Measurements from ENCODE around the gene SYNE1.

SYNE1 gene

DNA sequence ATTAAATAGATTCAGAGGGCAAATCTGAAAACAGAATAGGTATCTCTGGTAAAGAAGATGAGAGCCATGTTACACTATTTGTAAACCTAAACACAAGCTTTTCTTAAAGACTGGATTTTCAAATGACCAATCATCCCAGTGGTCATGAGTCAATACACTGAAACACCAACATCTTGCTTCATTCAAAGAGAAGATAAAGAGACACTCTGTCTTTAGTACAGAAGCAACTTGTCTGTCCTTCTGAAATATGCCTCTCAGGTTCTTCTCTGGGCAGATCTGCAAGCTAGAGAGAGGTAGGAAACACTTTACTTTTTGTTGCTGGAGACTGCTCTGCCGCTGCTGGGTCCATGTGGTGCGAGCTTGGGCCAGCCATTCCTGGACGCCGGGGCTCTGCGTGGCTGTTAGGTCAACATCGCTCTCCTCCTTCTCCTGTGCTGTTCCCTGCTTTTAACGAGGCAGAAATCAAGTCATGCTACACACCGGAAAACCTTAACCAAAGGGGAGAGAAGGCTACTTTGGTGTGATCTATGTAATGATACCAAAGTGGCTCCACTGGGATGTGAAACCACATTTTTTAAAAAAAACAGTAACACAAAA lies 368.2 kb downstream of the SYNE1 start:
- no peak for DNase-seq

DNA sequence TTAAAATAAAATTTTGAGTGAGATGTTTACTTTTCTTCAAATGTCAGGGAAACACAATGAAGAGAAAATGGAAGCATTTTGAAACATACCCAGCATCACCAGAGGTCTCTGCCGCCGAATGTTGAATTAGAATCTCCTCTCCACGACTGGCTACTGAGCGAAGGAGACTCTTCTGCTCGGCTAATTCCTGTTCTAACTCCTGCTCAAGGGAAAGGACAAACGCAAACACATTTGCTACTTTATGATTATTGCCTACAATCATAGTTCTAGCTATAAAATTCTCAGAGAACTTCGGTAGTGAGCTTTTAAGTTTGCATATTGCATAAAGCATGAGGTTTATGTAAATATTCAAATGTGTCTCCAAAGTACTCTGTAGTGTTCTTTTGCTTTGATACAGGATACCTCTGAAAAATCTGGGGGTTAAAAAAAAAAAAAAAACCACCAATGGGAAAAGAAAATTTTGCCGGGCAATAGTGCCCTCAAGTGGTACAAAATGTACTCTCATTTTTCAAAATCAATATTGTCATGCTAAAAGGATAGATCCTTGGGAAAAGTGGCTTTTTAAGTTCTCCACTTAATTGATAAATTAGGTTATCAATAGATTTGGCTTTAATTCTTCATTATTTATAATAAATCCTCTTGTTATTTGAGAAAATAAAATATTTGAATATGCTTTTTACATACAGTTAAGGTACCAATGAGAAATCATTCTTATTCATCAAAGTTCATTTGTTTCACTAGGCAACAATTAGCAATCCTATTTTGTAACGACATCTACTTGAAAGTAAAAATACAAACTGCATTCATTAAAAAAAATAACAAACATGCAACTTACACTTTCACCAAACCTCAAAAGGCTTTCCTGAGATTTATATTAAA lies 369.0 kb downstream of the SYNE1 start:
- no peak for DNase-seq

DNA sequence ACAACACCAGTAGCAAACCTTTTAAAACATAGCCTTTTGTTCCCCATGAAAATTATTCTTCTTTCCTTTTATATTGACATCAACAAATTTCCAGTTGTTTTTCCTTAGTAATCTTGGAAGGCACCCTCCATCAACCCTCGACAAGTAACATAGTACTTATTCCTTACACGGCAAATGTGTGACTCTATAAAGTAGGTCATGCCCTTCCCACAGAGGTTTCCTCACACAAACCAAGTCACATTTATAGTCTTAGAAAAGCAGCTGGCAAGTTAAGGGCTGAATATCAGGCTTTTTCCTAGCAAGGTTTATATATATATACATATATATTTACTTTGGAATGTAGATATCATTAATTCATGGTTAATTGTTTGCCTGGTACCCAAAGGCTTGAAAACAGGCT lies 371.5 kb downstream of the SYNE1 start:
- no peak for DNase-seq

DNA sequence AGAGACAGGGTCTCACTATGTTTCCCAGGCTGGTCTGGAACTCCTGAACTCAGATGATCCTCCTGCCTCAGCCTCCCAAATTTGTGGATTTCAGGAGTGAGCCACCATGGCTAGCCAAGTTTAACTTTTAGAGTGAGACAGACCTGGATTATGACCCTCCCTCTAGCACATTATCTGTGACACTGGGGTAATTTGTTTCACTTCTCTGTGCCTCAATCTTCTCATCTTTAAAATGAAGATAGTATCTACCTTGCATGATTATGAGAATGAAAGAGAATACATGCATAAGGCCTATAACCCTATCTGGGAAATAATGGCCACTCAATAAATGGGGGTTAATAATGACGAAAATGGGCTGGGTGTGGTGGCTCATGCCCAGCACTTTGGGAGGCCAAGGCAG lies 373.6 kb downstream of the SYNE1 start:
- no peak for DNase-seq

GRCh38 chr6:152261179-152261578 lies 376.0 kb downstream of the SYNE1 start:
- peak; percentile 25 for DNase-seq

DNA sequence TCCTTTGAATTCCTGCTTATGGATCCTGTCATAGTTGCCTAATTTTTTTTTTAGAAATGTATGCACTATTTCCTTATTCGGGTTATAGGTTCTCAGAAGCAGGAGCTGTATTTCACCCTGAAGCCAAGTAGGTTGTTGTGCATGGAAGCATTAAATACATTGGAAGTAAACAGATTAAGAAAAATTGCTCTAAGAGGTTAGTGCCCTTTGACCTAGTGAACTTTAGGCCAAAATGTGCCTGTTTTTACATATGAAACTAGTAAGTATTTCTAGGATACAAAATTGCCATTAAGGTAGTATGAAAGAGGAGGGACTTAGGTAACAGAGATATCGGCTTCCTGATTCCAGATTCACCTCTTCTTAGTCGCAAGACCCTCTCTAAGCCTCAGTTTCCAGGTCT lies 377.9 kb downstream of the SYNE1 start:
- no peak for DNase-seq

- no peak for DNase-seq
Observed at GRCh38 chr6:152257581-152257980, 379.6 kb downstream of the SYNE1 start.

DNA sequence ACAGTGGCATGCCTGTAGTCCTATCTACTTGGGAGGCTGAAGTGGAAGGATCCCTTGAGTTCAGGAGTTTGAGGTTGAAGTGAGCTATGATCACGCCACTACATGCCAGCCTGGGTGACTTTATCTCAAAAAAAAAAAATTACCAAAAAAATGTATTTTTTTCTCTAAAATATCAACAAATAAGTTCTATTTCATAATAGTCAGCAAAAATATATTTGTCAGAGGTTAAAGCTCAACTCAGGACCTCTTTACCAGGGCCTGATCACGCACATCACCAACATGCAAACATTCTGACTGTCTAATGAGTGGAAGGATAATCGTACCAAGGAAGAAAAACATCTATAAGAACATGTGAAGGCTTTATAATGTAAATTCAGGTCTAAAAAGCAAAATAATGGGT lies 387.0 kb downstream of the SYNE1 start:
- DNase-seq = no peak

DNA sequence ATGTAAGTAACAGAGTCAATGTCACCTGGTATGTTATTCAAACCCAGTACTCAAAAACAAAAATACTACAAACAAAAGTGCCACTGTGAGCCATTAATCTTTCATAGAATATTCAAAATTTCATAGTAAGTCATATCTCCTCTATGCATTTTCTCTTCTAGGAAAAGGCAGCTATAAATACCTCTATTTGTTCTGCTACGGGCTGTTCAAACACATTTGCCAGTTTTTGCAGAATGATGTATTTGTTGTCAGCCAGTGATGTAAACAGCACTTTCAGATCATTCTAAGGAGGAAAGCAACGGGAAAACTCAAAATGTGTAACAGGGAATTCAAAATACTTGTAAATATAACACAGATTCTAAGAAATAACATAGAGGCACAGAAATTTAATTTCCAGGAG lies 388.2 kb downstream of the SYNE1 start:
- DNase-seq = no peak

DNA sequence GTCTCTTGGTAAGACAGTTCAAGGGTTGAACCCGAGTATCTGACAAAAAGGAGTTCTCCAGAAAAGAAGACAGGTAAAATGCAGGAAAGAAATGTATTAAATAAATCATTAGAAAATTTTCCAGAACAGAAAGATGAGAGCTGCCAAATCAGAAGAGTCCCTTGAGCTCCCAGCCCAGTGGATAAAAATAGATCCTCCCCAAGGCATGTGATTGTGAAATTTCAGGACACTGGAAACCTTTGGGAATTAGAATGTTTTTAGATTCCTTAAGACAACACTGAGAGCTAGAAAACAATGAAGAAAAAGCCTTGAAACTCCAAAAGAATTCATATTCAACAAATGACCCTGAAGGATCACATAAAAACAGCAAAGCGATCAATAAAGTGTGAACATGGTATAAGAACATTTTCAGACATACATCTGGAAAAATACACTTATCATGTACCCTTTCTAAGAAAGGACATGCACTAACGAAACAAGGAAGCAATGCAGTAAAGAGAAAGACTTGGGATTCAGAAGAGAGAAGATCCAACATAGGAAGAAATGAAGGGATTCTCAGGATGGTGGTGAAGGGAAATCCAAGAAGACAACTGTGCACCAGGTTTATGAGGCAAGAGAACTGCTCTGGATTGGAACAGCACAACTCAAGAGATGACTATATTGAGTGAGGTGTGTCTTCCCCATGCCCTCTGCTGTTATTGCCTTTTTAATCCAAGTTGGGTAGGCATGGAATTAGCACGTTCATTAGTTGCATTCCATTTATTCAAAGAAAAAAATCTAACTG lies 390.4 kb downstream of the SYNE1 start:
- DNase-seq = no peak

- DNase-seq = no peak
Observed at GRCh38 chr6:152244998-152245630, 392.0 kb downstream of the SYNE1 start.

DNA sequence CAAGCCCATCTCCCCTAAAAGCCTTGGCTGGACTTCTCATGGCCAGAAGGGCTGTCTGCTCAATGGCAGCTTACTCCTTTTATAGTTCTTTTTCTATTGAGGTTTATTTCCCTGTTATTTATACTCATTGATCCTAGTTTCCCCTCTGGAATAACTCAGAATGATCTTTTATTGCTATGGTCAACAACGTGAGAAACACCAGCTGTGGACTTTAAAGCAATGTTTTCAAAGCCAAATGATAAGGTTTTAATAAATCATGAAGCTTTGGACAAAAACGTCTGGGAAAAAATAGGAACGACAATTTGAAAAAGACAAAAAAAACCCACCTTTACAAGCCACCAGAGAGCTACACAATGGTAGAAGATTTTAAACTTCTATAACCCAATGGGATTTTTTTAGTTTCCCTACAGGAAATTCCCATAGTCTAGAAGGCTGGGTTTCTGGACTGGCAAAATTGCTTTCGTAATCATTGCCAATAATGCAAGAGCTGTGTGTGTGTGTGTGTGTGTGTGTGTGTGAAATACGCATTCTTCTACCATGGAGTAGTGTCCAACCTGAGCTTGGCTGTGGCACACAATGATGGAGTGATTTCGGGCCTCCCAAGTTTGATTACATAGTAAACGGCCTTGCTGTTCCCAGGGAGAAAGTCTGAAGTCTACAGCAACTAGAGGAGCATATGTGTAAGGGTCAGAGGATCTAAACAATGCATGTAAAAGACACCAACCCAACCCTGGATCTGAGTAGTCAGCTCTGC lies 396.0 kb downstream of the SYNE1 start:
- no peak for DNase-seq

DNA sequence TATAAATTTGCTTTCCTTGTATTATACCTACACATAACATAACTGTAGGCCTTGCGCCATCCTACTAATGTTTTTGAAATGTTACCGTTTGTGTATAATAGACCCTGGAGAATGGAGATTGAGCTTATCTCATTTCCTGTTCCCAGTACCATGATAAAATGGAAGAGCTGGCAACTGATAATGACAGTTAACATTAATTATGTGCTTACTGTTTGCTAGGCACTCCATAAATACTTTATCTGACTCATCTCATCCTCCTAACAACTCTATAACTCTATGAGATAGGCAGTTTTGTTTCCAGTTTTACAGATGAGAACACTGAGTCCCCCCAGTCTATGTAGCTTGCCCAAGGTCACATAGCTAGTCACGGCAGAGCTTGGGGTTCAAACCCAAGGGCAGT lies 396.7 kb downstream of the SYNE1 start:
- DNase-seq = no peak

DNA sequence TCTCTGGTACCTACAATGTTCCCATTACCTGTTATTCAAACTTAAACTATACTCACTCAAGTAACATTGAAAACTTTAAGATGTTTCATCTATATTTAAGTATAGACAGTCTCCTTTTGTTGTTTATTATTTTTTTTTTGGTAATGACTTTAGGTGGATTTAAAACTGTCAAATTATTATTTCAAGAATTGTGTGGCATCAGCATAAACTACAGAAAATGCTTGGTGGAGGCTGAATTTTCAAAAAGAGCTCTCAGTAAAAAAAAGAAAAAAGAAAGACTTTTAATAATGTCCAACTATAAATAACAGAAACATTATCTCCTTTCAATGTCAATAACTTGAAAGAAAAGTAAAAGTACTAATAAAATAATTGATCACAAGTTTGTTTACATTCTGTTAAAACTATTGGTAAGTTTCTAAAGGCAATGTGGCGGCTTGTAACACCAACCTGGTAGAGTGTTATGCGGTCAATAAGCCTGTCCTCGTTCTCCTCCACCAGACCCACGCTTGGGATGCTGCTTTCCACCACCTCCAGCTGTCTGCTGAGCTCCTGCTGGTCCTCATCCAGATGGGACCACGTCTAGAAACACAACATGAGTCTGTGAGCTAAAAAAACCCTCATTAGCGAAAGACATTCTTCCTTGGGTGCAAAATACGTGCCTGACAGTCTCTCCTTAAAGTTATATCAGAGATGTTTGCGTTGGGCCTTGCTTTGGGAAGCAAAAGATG lies 400.6 kb downstream of the SYNE1 start:
- no peak for DNase-seq

- DNase-seq = no peak
Observed at GRCh38 chr6:152233547-152234320, 403.4 kb downstream of the SYNE1 start.

- peak; percentile 34 for DNase-seq
Observed at GRCh38 chr6:152232501-152233151, 404.5 kb downstream of the SYNE1 start.

DNA sequence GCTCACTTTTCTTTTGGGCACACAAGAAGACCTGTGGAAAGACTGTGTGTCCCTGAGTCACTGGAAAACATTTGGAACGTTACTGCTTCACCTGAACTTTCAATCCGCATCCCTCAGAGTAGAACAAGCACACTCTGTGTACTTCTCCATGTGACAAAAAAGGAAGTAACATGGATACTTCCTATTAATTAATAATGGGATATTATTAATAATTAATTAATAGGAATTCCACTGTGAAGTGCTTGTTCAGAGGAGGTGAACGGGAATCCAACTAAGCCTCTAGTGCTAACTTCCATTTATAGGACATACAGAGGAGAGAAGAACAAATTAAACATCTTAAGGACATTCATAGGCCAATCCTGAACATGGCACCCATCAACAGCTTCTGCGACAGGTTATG lies 407.8 kb downstream of the SYNE1 start:
- no peak for DNase-seq

DNA sequence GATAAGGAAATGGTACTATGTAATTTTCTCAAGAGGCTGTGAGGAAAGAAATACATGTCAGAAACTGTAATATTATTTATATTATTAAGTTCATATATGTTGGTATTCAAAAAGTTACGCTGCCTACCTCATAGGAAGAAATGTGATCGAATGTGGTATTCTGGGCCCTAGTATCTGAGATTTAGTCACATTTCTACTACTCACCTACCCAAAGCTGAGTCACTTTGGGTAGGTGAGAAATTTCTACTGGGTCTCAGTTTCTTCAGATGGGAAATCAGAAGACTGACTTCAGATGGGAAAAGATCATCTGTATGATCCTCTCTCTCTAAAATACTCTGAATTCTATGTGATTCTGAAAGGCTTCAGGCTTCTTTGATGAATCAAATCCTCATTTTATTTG lies 411.0 kb downstream of the SYNE1 start:
- DNase-seq = no peak

GRCh38 chr6:152225241-152225934 lies 411.8 kb downstream of the SYNE1 start:
- no peak for DNase-seq

GRCh38 chr6:152223636-152224035 lies 413.5 kb downstream of the SYNE1 start:
- no peak for DNase-seq

All from right hindlimb (tissue), 1 donor.